ENCODE measurements around the gene PRKCA. TPM values are rescaled to one million over a fixed set of nuclear protein-coding genes. Genes with fewer than 3 reads are reported as not detected.

Gene PRKCA
- total RNA-seq, 1 experiment from 2014 or later, result 29.6 TPM

- no peaks in the 10 kb centered on the region for H3K27me3 ChIP-seq (replicated peaks; ENCODE audit: control insufficient read depth, insufficient read depth, low read length)
- no peaks in the 10 kb centered on the region for H3K9me3 Mint-ChIP-seq (ENCODE audit: unreplicated experiment)
- ChIA-PET POLR2A (interaction anchor here (0.6 kb wide), 1 partner anchor 17 kb away, joined by 3 read pairs; no protein-coding TSS in a partner anchor), CTCF (no interaction called here)
- no peaks in the 10 kb centered on the region for H3K27me3 Mint-ChIP-seq (ENCODE audit: insufficient read depth, unreplicated experiment)
- intact Hi-C loops (cut with micrococcal nuclease; ENCODE audit: unreplicated experiment), result no loop called here
- H3K4me3 ChIP-seq (ENCODE audit: low read depth, low read length), result no peak overlapping the region
- H3K9me3 ChIP-seq, result no peaks in the 10 kb centered on the region
- no peak overlapping the region for H3K27ac Mint-ChIP-seq (ENCODE audit: unreplicated experiment)
- no peak for TF ChIP-seq CTCF (IDR thresholded peaks at IDR 0.05; ENCODE audit: insufficient read depth in 1 of 2, low read depth in 1 of 2, low read length in 1 of 2, severe bottlenecking in 1 of 2, unreplicated experiment in 1 of 2)
- no peaks in the 10 kb centered on the region for H3K4me1 ChIP-seq
- H3K36me3 Mint-ChIP-seq (ENCODE audit: insufficient read depth, unreplicated experiment), result no peaks in the 10 kb centered on the region
- BruUV-seq (replicated peaks), result no TSS peak
- no peaks in the 10 kb centered on the region for H3K36me3 ChIP-seq (ENCODE audit: control insufficient read depth, insufficient read depth, low read length)
- peaks cover 9% of the 10 kb centered on the region for H3K4me1 Mint-ChIP-seq (ENCODE audit: low read depth, unreplicated experiment)
- no peak overlapping the region for H3K4me3 Mint-ChIP-seq (ENCODE audit: unreplicated experiment)
- DNase-seq, result no peak
Observed at GRCh38 chr17:66480802-66481201, 178.4 kb downstream of the PRKCA start.

GRCh38 chr17:66481271-66481670 lies 178.9 kb downstream of the PRKCA start:
- no peaks in the 10 kb centered on the region for H3K27me3 Mint-ChIP-seq (ENCODE audit: insufficient read depth, unreplicated experiment)
- CTCF ChIA-PET, result no interaction called here
- H3K36me3 ChIP-seq (ENCODE audit: control insufficient read depth, insufficient read depth, low read length), result no peaks in the 10 kb centered on the region
- intact Hi-C loops (cut with micrococcal nuclease; ENCODE audit: unreplicated experiment), result no loop called here
- no peaks in the 10 kb centered on the region for H3K27me3 ChIP-seq (replicated peaks; ENCODE audit: control insufficient read depth, insufficient read depth, low read length)
- H3K27ac Mint-ChIP-seq (ENCODE audit: unreplicated experiment), result no peak overlapping the region
- no peaks in the 10 kb centered on the region for H3K4me1 ChIP-seq
- H3K36me3 Mint-ChIP-seq (ENCODE audit: insufficient read depth, unreplicated experiment), result no peaks in the 10 kb centered on the region
- H3K9me3 ChIP-seq, result no peaks in the 10 kb centered on the region
- no peak overlapping the region for H3K4me3 ChIP-seq (ENCODE audit: low read depth, low read length)
- H3K4me1 Mint-ChIP-seq (ENCODE audit: low read depth, unreplicated experiment), result peaks cover 9% of the 10 kb centered on the region
- POLR2A ChIA-PET, result interaction anchor here (0.6 kb wide), 2 partner anchors 18 to 273 kb away, joined by 3 read pairs; no protein-coding TSS in a partner anchor
- BruUV-seq (replicated peaks), result no TSS peak
- no peaks in the 10 kb centered on the region for H3K9me3 Mint-ChIP-seq (ENCODE audit: unreplicated experiment)
- no peak for TF ChIP-seq CTCF (IDR thresholded peaks at IDR 0.05; ENCODE audit: insufficient read depth in 1 of 2, low read depth in 1 of 2, low read length in 1 of 2, severe bottlenecking in 1 of 2, unreplicated experiment in 1 of 2)
- no peak overlapping the region for H3K4me3 Mint-ChIP-seq (ENCODE audit: unreplicated experiment)
- no peak for DNase-seq

GRCh38 chr17:66483906-66484305 lies 181.5 kb downstream of the PRKCA start:
- no peak for DNase-seq
- TF ChIP-seq CTCF (IDR thresholded peaks at IDR 0.05; ENCODE audit: insufficient read depth in 1 of 2, low read depth in 1 of 2, low read length in 1 of 2, severe bottlenecking in 1 of 2, unreplicated experiment in 1 of 2), result no peak
- no peak overlapping the region for H3K4me3 Mint-ChIP-seq (ENCODE audit: unreplicated experiment)
- Histone ChIP-seq H3K9me3 (no peaks in the 10 kb centered on the region), H3K36me3 (ENCODE audit: control insufficient read depth, insufficient read depth, low read length) (no peaks in the 10 kb centered on the region), H3K27me3 (replicated peaks; ENCODE audit: control insufficient read depth, insufficient read depth, low read length) (no peaks in the 10 kb centered on the region), H3K4me3 (ENCODE audit: low read depth, low read length) (no peak overlapping the region), H3K4me1 (peaks cover 19% of the 10 kb centered on the region)
- ChIA-PET POLR2A (interaction anchor here (0.5 kb wide), 1 partner anchor 13 kb away, joined by 3 read pairs; no protein-coding TSS in a partner anchor), CTCF (no interaction called here)
- no peaks in the 10 kb centered on the region for H3K9me3 Mint-ChIP-seq (ENCODE audit: unreplicated experiment)
- peaks cover 21% of the 10 kb centered on the region for H3K4me1 Mint-ChIP-seq (ENCODE audit: low read depth, unreplicated experiment)
- intact Hi-C loops (cut with micrococcal nuclease; ENCODE audit: unreplicated experiment), result no loop called here
- no peaks in the 10 kb centered on the region for H3K36me3 Mint-ChIP-seq (ENCODE audit: insufficient read depth, unreplicated experiment)
- H3K27me3 Mint-ChIP-seq (ENCODE audit: insufficient read depth, unreplicated experiment), result no peaks in the 10 kb centered on the region
- no TSS peak for BruUV-seq (replicated peaks)
- no peak overlapping the region for H3K27ac Mint-ChIP-seq (ENCODE audit: unreplicated experiment)

All from Caco-2 (cell line).